Ramos (cell line): Measurements from ENCODE around the gene EPHA7.

Source experiments
- in situ Hi-C: fragments of 300-500 bp; cut with MboI; formaldehyde crosslinking; loops from one replicate; pipeline ENCODE4 v1.14.3; 2022; ENCODE audit warnings: low sequenced_read_pairs; ENCODE audit not compliant: unreplicated experiment

EPHA7 gene

GRCh38 chr6:93266116-93266817 lies 153.1 kb downstream of the EPHA7 start:
- in situ Hi-C loops: no loop called here

DNA sequence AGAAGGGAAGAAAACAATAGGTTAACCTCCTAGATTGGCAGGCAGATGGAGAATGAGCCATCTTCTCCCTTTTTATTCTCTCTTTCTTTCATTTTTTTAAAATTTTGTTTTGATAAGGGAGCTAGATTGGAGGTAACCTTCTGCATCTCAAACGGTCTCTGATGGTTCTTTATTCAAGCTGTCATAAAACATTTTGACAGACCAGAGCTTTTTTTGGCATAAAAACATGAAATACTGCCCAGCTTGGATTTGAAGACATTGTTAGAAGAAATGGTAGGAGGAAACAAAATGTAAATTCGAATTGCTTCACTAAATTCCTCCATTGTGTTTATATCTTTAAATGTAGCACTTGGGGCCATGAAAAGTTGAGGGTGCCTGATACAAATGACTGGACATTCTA lies 158.5 kb downstream of the EPHA7 start:
- in situ Hi-C loops: no loop called here

DNA sequence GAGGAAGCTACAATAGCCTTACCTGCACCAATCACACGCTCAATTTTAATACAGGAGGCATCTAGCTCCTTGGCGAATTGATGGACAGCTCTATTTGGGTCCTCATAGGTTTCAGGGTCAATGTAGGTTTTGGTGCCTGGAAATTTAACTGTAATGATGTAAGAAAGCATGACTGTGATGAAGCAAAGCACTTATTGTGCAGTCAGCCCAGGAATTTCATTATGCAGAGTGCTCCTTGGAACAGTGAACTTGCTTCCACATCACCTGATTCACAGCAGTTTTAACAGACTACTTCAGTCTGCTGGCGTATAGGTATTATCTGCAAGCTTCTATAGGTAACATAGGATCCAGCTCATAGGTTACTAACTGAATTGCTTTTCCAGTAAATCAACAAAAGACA lies 160.0 kb downstream of the EPHA7 start:
- in situ Hi-C loops: no loop called here

- in situ Hi-C loops: no loop called here
Measured at GRCh38 chr6:93252930-93253329, 166.4 kb downstream of the EPHA7 start.

- in situ Hi-C loops: no loop called here
Measured at GRCh38 chr6:93248631-93249030, 170.7 kb downstream of the EPHA7 start.

DNA sequence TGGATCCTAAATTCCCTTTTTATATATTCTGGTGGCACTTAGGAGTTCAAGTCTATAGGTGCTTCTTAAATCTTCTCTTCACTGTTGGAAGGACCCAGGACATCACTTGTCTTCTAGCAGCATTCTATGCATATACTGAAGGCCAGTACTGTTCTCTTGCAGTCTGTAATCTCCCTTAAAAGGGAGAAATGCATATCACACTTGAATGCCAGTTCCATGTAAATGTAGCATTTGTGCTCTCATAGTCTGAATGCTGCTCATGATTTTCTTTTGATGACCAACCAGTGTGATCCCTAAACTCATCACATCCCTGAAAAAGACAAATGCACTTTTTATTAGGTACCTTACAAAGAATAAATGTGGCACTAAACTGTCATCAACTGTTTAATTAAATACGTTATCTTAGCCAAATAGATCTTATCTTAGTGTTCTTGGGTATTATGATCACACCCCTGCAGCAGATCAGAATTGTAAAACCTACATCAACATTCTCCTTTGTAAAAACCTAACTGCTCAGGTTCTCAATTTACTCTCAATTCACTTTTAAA lies 176.1 kb downstream of the EPHA7 start:
- in situ Hi-C loops: no loop called here

DNA sequence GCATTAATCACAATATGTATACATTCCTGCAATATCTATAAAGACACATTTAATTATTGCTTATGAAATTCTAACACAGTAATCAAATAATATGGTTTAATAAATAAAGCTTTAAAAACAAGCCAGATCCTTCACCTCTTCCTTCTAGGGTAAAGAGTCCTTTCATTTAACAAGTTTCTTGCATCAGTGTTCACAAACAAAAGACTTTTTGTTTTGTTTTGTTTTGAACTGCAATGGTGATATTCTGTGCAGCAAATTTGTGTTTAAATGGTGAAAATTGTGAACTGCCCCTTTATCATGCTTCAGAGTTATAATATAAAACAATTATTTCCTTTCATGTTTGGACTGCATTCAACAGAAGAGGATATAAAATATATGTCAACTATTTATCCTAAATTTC lies 177.3 kb downstream of the EPHA7 start:
- in situ Hi-C loops: no loop called here

GRCh38 chr6:93238632-93239031 lies 180.7 kb downstream of the EPHA7 start:
- in situ Hi-C loops: no loop called here

DNA sequence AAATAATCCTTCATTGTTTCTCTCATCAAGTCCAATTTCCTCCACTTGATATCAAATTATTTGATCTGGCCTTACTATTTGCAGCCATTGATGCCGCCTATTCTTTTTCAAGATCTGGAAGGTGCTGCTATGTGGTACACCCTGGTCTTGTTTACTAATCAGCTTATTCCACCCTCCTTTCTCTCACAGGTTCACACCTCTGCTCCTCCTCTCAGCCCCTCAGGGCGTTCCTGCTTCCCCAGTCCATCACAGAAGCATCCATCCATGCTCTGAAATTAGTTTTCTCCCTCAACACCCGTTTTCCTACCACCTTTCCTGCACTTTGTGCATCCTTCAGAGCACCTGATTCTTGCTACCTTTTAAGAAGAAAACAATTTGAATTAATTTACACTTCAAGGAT lies 183.6 kb downstream of the EPHA7 start:
- in situ Hi-C loops: no loop called here

- in situ Hi-C loops: no loop called here
Measured at GRCh38 chr6:93226822-93227221, 192.5 kb downstream of the EPHA7 start.

DNA sequence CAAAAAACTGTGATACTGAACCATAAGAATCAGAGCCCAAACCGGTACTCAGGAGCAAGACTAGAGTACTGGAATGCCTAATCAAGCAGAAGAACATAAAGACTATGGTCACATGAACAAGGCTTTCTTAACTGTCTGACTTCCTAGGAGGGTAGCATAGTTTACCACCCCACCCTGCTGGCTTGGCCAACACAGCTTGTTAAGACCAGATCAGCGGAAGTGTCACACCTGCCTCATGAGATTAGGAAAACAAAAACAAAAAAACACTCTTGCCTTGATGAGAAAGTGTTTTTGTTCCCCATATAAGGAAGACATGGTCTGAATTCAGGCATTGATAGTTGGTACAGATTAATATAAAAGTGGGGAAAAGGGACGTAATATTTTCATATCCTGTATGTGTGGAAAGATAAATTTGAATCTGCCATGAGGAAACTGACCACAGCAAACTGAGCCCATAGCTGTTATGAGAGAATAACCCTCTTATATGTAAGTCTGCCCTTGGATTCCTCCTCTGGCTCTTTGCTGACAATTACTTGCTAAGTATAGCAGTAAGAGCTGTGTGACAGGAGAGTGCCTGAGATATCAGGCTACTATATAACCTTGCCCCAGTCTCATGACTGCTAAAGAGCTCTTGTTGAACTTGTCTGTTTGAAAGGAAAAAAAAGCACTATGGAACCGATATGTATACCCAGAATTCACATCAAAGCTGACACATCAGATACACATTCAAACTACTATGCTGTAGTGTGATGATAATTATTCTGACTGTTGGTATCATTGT lies 197.1 kb downstream of the EPHA7 start:
- in situ Hi-C loops: no loop called here

DNA sequence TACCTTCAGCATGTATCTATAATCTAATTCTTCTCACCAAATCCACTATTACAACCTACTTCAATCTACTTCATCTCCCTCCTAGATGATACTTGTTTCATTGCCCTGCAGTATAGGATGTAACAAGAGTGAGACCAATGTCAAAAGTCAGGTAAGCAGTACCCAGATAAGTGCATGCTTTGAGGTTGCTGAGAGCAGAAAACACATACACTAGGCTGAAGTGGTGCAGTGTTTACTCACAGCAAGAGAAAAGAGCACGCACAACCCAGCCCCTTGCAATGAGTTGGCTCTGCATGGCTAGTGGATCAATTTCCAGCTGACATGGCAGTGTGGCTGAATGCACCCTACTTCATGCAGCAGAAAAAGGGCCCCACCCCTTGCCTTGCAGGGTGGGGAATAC lies 199.9 kb downstream of the EPHA7 start:
- in situ Hi-C loops: no loop called here

DNA sequence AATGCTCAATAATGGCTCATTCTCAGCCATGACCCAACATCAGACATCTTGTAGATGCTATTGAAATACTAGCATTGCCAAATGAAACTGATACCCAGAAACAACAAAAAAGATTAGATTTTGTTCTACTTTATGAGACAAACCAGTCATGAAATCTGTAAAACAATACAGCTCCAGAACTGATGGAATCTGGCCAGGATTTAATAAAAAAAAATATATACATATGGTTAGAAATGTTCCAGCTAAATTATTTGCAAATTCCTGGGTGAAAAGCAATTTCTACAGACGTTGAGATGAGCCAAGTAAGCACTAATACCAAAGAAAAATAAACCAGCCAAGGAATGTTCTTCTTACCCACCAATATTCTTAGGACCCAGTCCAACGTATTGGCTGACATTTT lies 201.3 kb downstream of the EPHA7 start:
- in situ Hi-C loops: no loop called here

- in situ Hi-C loops: no loop called here
Measured at GRCh38 chr6:93213028-93213427, 206.3 kb downstream of the EPHA7 start.

GRCh38 chr6:93210908-93211307 lies 208.5 kb downstream of the EPHA7 start:
- in situ Hi-C loops: no loop called here

GRCh38 chr6:93209358-93209757 lies 210.0 kb downstream of the EPHA7 start:
- in situ Hi-C loops: no loop called here

GRCh38 chr6:93196406-93196970 lies 222.9 kb downstream of the EPHA7 start:
- in situ Hi-C loops: no loop called here

DNA sequence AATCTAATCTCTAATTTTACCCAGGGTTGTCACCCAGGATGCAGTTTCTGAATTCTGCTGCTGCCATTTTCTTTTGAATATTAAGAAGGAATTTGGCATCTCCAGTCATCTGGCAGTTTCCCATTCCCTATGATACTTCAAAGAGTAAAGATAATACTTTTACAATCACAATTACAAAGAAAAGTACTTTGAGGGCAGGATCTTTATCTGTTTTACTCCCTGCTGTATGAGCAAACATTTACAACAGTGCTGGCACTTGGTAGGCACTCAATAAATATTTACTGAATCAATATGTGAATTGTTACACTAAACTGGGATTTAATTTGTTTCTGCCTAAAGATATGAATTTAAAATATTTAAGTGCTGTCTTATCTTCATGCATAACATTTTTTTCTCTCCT lies 224.9 kb downstream of the EPHA7 start:
- in situ Hi-C loops: no loop called here

DNA sequence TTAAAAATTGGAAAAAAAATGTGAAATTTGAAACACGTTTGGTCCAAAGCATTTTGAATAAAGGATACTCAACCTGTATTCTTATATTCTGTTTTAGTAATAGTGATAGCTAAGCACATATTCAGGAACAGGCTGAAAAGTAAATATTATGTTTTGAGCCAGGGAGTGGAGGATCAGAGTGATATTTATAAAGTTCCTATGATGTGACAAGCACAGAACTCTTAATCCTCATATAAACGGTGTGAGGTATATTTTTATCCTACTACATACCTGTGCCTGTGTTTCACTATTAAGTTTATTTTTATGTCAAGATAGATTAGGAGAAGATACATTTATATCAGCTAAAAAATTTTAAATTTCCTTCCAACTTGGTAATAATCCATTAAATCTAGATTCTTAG lies 225.5 kb downstream of the EPHA7 start:
- in situ Hi-C loops: no loop called here
